ENCODE measurements around the gene DENND4B.

- TF ChIP-seq, protein P1, sequence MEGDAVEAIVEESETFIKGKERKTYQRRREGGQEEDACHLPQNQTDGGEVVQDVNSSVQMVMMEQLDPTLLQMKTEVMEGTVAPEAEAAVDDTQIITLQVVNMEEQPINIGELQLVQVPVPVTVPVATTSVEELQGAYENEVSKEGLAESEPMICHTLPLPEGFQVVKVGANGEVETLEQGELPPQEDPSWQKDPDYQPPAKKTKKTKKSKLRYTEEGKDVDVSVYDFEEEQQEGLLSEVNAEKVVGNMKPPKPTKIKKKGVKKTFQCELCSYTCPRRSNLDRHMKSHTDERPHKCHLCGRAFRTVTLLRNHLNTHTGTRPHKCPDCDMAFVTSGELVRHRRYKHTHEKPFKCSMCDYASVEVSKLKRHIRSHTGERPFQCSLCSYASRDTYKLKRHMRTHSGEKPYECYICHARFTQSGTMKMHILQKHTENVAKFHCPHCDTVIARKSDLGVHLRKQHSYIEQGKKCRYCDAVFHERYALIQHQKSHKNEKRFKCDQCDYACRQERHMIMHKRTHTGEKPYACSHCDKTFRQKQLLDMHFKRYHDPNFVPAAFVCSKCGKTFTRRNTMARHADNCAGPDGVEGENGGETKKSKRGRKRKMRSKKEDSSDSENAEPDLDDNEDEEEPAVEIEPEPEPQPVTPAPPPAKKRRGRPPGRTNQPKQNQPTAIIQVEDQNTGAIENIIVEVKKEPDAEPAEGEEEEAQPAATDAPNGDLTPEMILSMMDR (conservative IDR thresholded peaks at IDR 0.05) = no peak
- TF ChIP-seq EZH2 (IDR thresholded peaks at IDR 0.05; ENCODE audit: low read depth) = no peak
These were observed 41.1 kb upstream of the DENND4B start for GRCh38 chr1:153987621-153988020.
